ENCODE measurements around the gene BANK1.

- TF ChIP-seq FOS (IDR thresholded peaks at IDR 0.05; ENCODE audit: low read depth, low read length) = no peak
- TF ChIP-seq POLR2A (IDR thresholded peaks at IDR 0.05; ENCODE audit: low read depth, low read length) = no peak
- TF ChIP-seq CTCF (conservative IDR thresholded peaks at IDR 0.05; ENCODE audit: low read depth, low read length) = no peak
- no peak for TF ChIP-seq NFE2L2 (IDR thresholded peaks at IDR 0.05; ENCODE audit: low read depth, low read length)
- TF ChIP-seq CEBPB (IDR thresholded peaks at IDR 0.05; ENCODE audit: low read depth, low read length) = no peak
- no peak for TF ChIP-seq MAZ (IDR thresholded peaks at IDR 0.05; ENCODE audit: borderline replicate concordance, low read depth, low read length)
- no peak for TF ChIP-seq ELK1 (IDR thresholded peaks at IDR 0.05; ENCODE audit: borderline replicate concordance, low read depth, low read length)
- TF ChIP-seq MXI1 (IDR thresholded peaks at IDR 0.05; ENCODE audit: borderline replicate concordance, low read depth, low read length) = no peak
Observed at GRCh38 chr4:101919373-101919977, 128.9 kb downstream of the BANK1 start.
